ENCODE data around the gene FAHD1. TPM values are rescaled to one million over a fixed set of nuclear protein-coding genes. Genes with fewer than 3 reads are reported as not detected.

Gene FAHD1
- total and polyA plus RNA-seq, 4 donors: 7.4 to 42.1 (median 12.5) TPM

DNA sequence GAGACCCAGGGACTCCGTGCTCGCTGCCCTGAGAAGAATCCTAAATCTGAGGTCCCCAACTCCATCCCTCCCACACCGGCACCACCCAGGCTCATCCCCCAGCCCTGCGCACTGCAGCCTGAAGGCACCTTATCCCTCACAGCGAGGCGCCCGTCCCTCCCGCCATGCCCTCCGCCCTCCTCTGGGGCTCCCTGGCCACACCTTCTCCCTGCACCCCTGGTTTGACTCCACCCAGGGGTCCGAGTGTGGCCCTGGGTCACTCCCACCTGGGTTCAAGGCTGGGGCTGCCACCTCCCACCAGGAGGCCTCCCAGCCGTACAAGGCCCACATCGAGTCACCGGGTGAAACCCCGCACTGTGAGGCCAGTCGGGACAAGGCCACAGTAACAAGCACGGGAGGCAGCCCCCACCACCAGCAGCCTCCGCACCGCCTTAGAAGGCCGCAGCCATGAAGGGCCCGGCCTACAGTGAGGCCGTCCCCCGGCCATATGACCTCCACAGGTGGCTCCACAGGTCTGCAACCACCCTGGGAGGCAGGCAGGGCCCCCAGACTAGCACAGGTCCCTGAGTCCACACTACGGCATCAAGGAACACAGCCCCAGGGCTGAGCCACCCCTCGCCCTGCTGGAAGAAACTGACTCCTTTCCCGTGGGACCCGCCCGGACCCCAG, 8.7 kb upstream of the FAHD1 start:
- no peak for ATAC-seq (ENCODE audit: low FRiP score)

GRCh38 chr16:1818873-1819525, 8.0 kb upstream of the FAHD1 start:
- WGBS, 2 donors: 93% methylated on average over 35 of the region's 35 CpGs
- H3K4me3 ChIP-seq (ENCODE audit: low read length in 2 of 2): no peak overlapping the region
- peaks cover 0 to 6% of the 10 kb centered on the region in 2 donors for H3K36me3 ChIP-seq (ENCODE audit: control insufficient read depth in 1 of 2, insufficient read depth in 2 of 2, low read length in 1 of 2)
- intact Hi-C loops (cut with DNase I): no loop called here
- H3K9me3 ChIP-seq (ENCODE audit: control insufficient read depth, low read length): no peaks in the 10 kb centered on the region
- no peaks in the 10 kb centered on the region for H3K4me1 ChIP-seq (ENCODE audit: control insufficient read depth in 1 of 2, insufficient read depth in 2 of 2, low read length in 2 of 2)
- ATAC-seq (ENCODE audit: low FRiP score): no peak
- H3K27me3 ChIP-seq (ENCODE audit: control insufficient read depth in 1 of 2, insufficient read depth in 2 of 2, low read length in 1 of 2): no peaks in the 10 kb centered on the region
- H3K27ac ChIP-seq (ENCODE audit: low read depth in 1 of 2, low read length in 2 of 2): no peak overlapping the region
- no peak for DNase-seq

More for the DNA sequence above, 8.7 kb upstream of the FAHD1 start:
- H3K4me1 ChIP-seq (ENCODE audit: control insufficient read depth in 1 of 2, insufficient read depth in 2 of 2, low read length in 2 of 2): no peaks in the 10 kb centered on the region
- H3K9me3 ChIP-seq (ENCODE audit: control insufficient read depth, low read length): no peaks in the 10 kb centered on the region
- no peaks in the 10 kb centered on the region for H3K27me3 ChIP-seq (ENCODE audit: control insufficient read depth in 1 of 2, insufficient read depth in 2 of 2, low read length in 1 of 2)
- no peak overlapping the region for H3K27ac ChIP-seq (ENCODE audit: low read depth in 1 of 2, low read length in 2 of 2)
- no peak overlapping the region for H3K4me3 ChIP-seq (ENCODE audit: low read length in 2 of 2)
- 94 to 95% methylated on average over 23 to 27 of the region's 27 CpGs for WGBS, 2 donors
- H3K36me3 ChIP-seq (ENCODE audit: control insufficient read depth in 1 of 2, insufficient read depth in 2 of 2, low read length in 1 of 2): peaks cover 0 to 6% of the 10 kb centered on the region in 2 donors
- no peak for DNase-seq
- intact Hi-C loops (cut with DNase I): no loop called here

- 91% methylated on average over 15 of the region's 15 CpGs for WGBS, 2 donors
- Histone ChIP-seq H3K4me1 (ENCODE audit: control insufficient read depth in 1 of 2, insufficient read depth in 2 of 2, low read length in 2 of 2) (no peaks in the 10 kb centered on the region), H3K27ac (ENCODE audit: low read depth in 1 of 2, low read length in 2 of 2) (no peak overlapping the region), H3K4me3 (ENCODE audit: low read length in 2 of 2) (no peak overlapping the region), H3K27me3 (ENCODE audit: control insufficient read depth in 1 of 2, insufficient read depth in 2 of 2, low read length in 1 of 2) (no peaks in the 10 kb centered on the region), H3K36me3 (ENCODE audit: control insufficient read depth in 1 of 2, insufficient read depth in 2 of 2, low read length in 1 of 2) (peaks cover 0 to 6% of the 10 kb centered on the region in 2 donors), H3K9me3 (ENCODE audit: control insufficient read depth, low read length) (no peaks in the 10 kb centered on the region)
- DNase-seq (no peak), ATAC-seq (ENCODE audit: low FRiP score) (no peak)
- intact Hi-C loops (cut with DNase I): no loop called here
These were observed 7.4 kb upstream of the FAHD1 start for GRCh38 chr16:1819611-1820010.

DNA sequence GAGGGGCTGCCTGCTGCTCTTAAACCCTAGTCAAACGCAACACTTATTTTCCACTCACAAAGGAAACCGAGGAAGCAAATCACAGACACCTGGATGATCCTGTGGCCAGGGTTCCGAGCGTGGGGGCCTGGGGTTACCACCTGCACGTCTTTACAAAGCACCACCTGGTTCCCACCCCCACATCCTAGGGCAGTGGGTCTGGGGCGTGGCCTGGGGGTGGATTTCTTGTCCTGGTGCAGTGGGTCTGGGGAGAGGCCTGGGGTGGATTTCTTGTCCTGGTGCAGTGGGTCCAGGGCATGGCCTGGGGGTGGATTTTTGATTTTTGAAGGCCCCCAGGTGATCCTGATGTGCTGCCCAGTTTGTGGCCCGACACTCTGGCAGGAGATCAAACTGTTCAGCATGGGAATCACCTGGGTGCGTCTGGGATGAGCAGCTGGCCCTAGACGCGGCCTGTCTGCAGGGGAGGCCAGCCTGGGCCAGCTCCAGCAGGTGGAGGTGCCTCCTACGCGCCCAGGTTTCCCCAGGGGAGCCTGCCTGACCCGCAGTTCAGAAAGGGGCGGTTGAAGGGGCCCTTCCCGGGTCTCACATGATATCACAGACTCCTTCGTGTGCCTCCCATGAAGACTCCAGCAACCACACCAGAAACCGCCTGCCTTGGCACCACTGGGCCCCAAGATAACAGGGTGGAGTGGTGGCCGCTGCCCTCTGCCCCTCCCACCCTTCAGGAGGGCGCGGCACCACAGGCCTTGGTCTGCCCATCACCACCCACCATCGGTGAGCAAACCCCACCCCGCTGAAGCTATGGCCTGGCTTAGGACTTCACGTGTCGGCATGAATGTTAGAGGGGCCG, 6.7 kb upstream of the FAHD1 start:
- WGBS, 2 donors: 90 to 91% methylated on average over 24 to 25 of the region's 25 CpGs
- Histone ChIP-seq H3K27ac (ENCODE audit: low read depth in 1 of 2, low read length in 2 of 2) (no peak overlapping the region), H3K36me3 (ENCODE audit: control insufficient read depth in 1 of 2, insufficient read depth in 2 of 2, low read length in 1 of 2) (peaks cover 0 to 6% of the 10 kb centered on the region in 2 donors), H3K9me3 (ENCODE audit: control insufficient read depth, low read length) (no peaks in the 10 kb centered on the region), H3K4me3 (ENCODE audit: low read length in 2 of 2) (no peak overlapping the region), H3K27me3 (ENCODE audit: control insufficient read depth in 1 of 2, insufficient read depth in 2 of 2, low read length in 1 of 2) (no peaks in the 10 kb centered on the region), H3K4me1 (ENCODE audit: control insufficient read depth in 1 of 2, insufficient read depth in 2 of 2, low read length in 2 of 2) (no peaks in the 10 kb centered on the region)
- intact Hi-C loops (cut with DNase I): no loop called here
- DNase-seq (no peak), ATAC-seq (ENCODE audit: low FRiP score) (no peak)

DNA sequence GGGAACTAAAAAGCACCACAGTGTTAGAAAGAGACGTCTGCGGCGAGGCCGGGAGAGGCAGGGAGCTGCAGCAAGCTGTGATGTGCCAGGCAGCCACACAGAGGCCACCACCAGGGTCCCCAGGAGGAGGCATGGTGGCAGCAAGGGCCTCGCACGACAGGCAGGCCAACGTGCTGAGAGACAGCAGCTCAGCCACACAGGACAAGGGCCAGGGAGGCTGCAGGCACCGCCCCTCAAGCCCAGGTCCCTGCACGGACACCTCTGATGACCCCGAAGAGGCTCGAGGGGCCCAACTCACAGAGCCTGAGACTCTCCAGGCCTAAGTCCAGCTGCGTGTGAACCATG, 6.1 kb upstream of the FAHD1 start:
- Histone ChIP-seq H3K4me3 (ENCODE audit: low read length in 2 of 2) (no peak overlapping the region), H3K27ac (ENCODE audit: low read depth in 1 of 2, low read length in 2 of 2) (no peak overlapping the region), H3K4me1 (ENCODE audit: control insufficient read depth in 1 of 2, insufficient read depth in 2 of 2, low read length in 2 of 2) (no peaks in the 10 kb centered on the region), H3K9me3 (ENCODE audit: control insufficient read depth, low read length) (no peaks in the 10 kb centered on the region), H3K36me3 (ENCODE audit: control insufficient read depth in 1 of 2, insufficient read depth in 2 of 2, low read length in 1 of 2) (peaks cover 0 to 6% of the 10 kb centered on the region in 2 donors), H3K27me3 (ENCODE audit: control insufficient read depth in 1 of 2, insufficient read depth in 2 of 2, low read length in 1 of 2) (no peaks in the 10 kb centered on the region)
- intact Hi-C loops (cut with DNase I): no loop called here
- DNase-seq: no peak
- no peak for ATAC-seq (ENCODE audit: low FRiP score)
- 87 to 90% methylated on average over 12 of the region's 12 CpGs for WGBS, 2 donors

DNA sequence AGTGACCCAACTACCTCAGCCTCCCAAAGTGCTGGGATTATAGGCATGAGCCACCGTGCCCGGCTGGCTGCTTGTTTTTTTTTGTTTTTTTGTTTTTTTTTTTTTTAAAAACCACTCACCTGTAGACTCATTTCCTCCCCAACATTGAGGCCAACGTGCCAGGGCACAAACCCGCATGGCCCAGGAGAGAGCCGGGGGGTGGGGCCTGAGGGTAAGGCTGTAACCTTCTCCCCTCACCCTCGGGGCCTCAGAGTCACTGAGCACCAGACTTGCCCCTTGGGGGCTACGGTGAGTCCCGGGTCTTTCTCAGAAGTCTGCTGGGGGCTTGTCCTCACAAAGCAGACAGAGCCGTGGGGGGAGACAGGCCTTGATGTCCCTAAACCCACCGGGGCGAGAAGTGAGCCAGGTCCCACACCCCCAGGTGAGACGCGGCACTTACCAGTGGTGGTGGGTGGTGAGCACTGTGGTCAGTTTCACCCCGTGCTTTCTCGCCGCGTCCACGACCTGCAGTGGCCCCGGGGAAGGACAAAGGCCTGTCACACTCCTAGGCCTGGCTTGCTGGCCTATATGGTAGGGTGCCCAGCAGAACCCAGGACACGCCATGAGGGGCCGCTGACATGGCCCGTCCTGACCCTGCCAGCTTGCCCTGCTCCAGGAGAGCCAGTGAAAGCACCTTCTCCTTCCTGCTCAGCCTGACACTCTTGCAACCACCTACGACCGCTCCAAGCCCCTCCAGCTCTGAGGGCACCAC, 5.0 kb upstream of the FAHD1 start:
- no peaks in the 10 kb centered on the region for H3K9me3 ChIP-seq (ENCODE audit: control insufficient read depth, low read length)
- ATAC-seq (ENCODE audit: low FRiP score): no peak
- H3K4me3 ChIP-seq (ENCODE audit: low read length in 2 of 2): no peak overlapping the region
- no peak overlapping the region for H3K27ac ChIP-seq (ENCODE audit: low read depth in 1 of 2, low read length in 2 of 2)
- peak in 1 of 2 donors; percentile 46 for DNase-seq
- H3K27me3 ChIP-seq (ENCODE audit: control insufficient read depth in 1 of 2, insufficient read depth in 2 of 2, low read length in 1 of 2): no peaks in the 10 kb centered on the region
- intact Hi-C loops (cut with DNase I): no loop called here
- no peaks in the 10 kb centered on the region for H3K4me1 ChIP-seq (ENCODE audit: control insufficient read depth in 1 of 2, insufficient read depth in 2 of 2, low read length in 2 of 2)
- no peaks in the 10 kb centered on the region for H3K36me3 ChIP-seq (ENCODE audit: control insufficient read depth in 1 of 2, insufficient read depth in 2 of 2, low read length in 1 of 2)
- 93 to 97% methylated on average over 24 of the region's 24 CpGs for WGBS, 2 donors

DNA sequence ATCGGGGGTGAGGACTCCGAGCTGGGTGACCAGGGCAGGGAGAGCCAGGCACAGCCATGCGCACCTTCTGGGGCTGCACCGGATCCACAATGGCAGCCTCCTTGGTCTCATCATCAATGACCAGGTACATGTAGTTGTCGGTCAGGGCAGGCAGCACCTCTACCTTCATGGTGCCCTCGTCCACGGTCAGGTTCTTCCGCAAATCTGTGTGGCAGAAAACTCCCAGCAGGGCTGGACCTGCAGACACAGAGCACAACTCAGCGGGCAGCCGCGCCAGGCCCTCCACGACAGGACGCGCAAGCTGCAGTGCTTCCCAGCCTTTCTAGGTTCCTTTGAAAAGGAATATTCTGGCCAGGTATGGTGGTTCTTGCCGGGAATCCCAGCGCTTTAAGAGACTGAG, 4.2 kb upstream of the FAHD1 start:
- WGBS, 2 donors: 89 to 94% methylated on average over 16 of the region's 16 CpGs
- H3K4me1 ChIP-seq (ENCODE audit: control insufficient read depth in 1 of 2, insufficient read depth in 2 of 2, low read length in 2 of 2): no peaks in the 10 kb centered on the region
- DNase-seq (peak in 1 of 2 donors; percentile 63), ATAC-seq (ENCODE audit: low FRiP score) (no peak)
- no peaks in the 10 kb centered on the region for H3K36me3 ChIP-seq (ENCODE audit: control insufficient read depth in 1 of 2, insufficient read depth in 2 of 2, low read length in 1 of 2)
- no peak overlapping the region for H3K4me3 ChIP-seq (ENCODE audit: low read length in 2 of 2)
- H3K27me3 ChIP-seq (ENCODE audit: control insufficient read depth in 1 of 2, insufficient read depth in 2 of 2, low read length in 1 of 2): no peaks in the 10 kb centered on the region
- no peaks in the 10 kb centered on the region for H3K9me3 ChIP-seq (ENCODE audit: control insufficient read depth, low read length)
- intact Hi-C loops (cut with DNase I): no loop called here
- H3K27ac ChIP-seq (ENCODE audit: low read depth in 1 of 2, low read length in 2 of 2): no peak overlapping the region

DNA sequence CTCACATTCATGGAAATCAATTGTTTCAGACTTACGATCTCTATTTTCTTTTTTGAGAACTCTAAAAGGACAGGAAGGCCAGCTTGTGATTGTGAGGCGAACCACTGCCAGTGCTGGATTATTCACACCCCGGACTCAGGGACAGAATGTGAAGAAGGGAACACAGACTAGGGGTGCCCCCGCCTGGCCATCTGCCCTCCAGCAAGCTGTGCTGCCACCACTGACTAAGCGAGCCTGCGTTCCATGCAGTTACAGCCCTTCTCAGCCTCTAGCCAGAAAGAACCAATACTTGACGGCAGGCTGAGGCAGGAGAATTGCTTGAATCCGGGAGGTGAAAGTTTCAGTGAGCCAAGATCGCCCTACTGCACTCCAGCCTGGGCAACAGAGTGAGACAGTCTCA, 3.2 kb upstream of the FAHD1 start:
- H3K36me3 ChIP-seq (ENCODE audit: control insufficient read depth in 1 of 2, insufficient read depth in 2 of 2, low read length in 1 of 2): no peaks in the 10 kb centered on the region
- intact Hi-C loops (cut with DNase I): no loop called here
- no peaks in the 10 kb centered on the region for H3K27me3 ChIP-seq (ENCODE audit: control insufficient read depth in 1 of 2, insufficient read depth in 2 of 2, low read length in 1 of 2)
- DNase-seq: no peak
- H3K27ac ChIP-seq (ENCODE audit: low read depth in 1 of 2, low read length in 2 of 2): no peak overlapping the region
- H3K9me3 ChIP-seq (ENCODE audit: control insufficient read depth, low read length): no peaks in the 10 kb centered on the region
- no peaks in the 10 kb centered on the region for H3K4me1 ChIP-seq (ENCODE audit: control insufficient read depth in 1 of 2, insufficient read depth in 2 of 2, low read length in 2 of 2)
- no peak overlapping the region for H3K4me3 ChIP-seq (ENCODE audit: low read length in 2 of 2)
- 64 to 67% methylated on average over 9 of the region's 9 CpGs for WGBS, 2 donors
- no peak for ATAC-seq (ENCODE audit: low FRiP score)
